SU-DHL-6 (cell line): Measurements from ENCODE around the gene DSCAML1.

ENCODE experiments used
- CTCF ChIP-seq: fragments of 200-600 bp; sonication (generic); IDR thresholded peaks from one replicate; pipeline ENCODE4 v1.5.1; 2017; ENCODE audit warnings: antibody characterized with exemption, mild to moderate bottlenecking, low read length, moderate library complexity; ENCODE audit not compliant: insufficient read depth, poor library complexity, severe bottlenecking
- EZH2phosphoT487 ChIP-seq: fragments of 200-600 bp; sonication (generic), shearing (Covaris generic); conservative IDR thresholded peaks from 2 replicates; pipeline ENCODE4 v1.6.1; 2018; ENCODE audit warnings: mild to moderate bottlenecking, antibody characterized with exemption, low read length, moderate library complexity, mixed read lengths

DNA sequence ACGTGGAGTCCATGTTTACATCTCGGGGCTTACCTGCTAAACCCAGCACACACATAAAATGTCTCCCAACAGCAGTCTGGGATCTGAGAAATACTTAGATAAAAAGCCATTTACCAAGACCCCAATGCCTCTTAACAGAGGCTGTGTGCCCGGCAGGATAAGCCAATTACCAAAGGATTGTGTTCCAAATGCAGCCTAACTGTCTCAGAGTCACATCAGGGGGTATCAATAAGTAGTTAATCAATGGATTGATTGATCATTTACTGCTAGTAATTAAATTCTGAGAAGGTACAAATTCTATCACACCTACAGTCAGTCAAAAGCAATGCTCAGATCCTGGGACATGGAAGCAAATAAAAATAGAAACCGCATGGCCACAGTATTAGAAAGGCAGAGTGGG, 125.6 kb downstream of the DSCAML1 start:
- TF ChIP-seq CTCF (no peak), EZH2phosphoT487 (no peak)
